Effector memory CD8-positive, alpha-beta T cell (primary cell): ENCODE data around the gene CPEB4.
A peak's percentile ranks its signal among the peaks of the same experiment; 100 is the strongest.

ENCODE experiments used
- ATAC-seq: fragments of 150-1000 bp; cut with Tn5 transposase; replicated peaks from 2 replicates; pipeline ENCODE4 v1.10.0; 2021; ENCODE audit warnings: mild to moderate bottlenecking, moderate library complexity
- DNase-seq, 3 experiments: peaks; one replicate each; pipeline ENCODE4 v3.0.0; 2021
- H3K27ac Mint-ChIP-seq, 2 donors: one replicate each; pipeline ENCODE4 v1.8.0; 2022; ENCODE audit warnings: mild to moderate bottlenecking in 2 of 2, mixed read lengths in 2 of 2, moderate library complexity in 2 of 2
- H3K27me3 Mint-ChIP-seq, 2 donors: one replicate each; pipeline ENCODE4 v1.8.0; 2022; ENCODE audit warnings: mixed read lengths in 2 of 2
- H3K36me3 Mint-ChIP-seq: one replicate; pipeline ENCODE4 v1.8.0; 2022; ENCODE audit warnings: mild to moderate bottlenecking, moderate library complexity, mixed read lengths; ENCODE audit not compliant: insufficient read depth
- H3K4me1 Mint-ChIP-seq, 2 donors: one replicate each; pipeline ENCODE4 v1.8.0; 2022; ENCODE audit warnings: low read depth in 2 of 2, mixed read lengths in 2 of 2
- H3K4me3 Mint-ChIP-seq, 2 donors: one replicate each; pipeline ENCODE4 v1.8.0; 2022; ENCODE audit warnings: mild to moderate bottlenecking in 2 of 2, mixed read lengths in 2 of 2, moderate library complexity in 2 of 2
- H3K9me3 Mint-ChIP-seq, 2 donors: one replicate each; pipeline ENCODE4 v1.8.0; 2022; ENCODE audit warnings: mixed read lengths in 2 of 2
- total RNA-seq, 9 experiments: gene quantifications; one replicate each; lab custom pipeline; 2026; lab: John Stamatoyannopoulos, UW

The CPEB4 gene
- total RNA-seq, result 30.8 to 55.3 (median 44.3) reads per million in 9 experiments

- H3K4me3 Mint-ChIP-seq, result peak within 1 kb of the TSS; percentile 85 to 99
- peak within 1 kb of the TSS; percentile 93 to 94 for H3K27ac Mint-ChIP-seq
- DNase-seq (peak; percentile 94 to 95 (median 95)), ATAC-seq (peak; percentile 91)
- peaks cover 55 to 64% of the 10 kb centered on the region in 2 donors for H3K4me1 Mint-ChIP-seq
- H3K27me3 Mint-ChIP-seq, result no peaks in the 10 kb centered on the region
- H3K36me3 Mint-ChIP-seq, result peaks cover 17% of the 10 kb centered on the region
- H3K9me3 Mint-ChIP-seq, result no peaks in the 10 kb centered on the region
Measured at GRCh38 chr5:173887610-173888472, at the start of gene CPEB4. TSS of gene CPEB4 (plus strand) at chr5:173888349. CDS start at chr5:173889734, 1,385 bp downstream.

GRCh38 chr5:173839117-173839713 is 48.9 kb upstream of the CPEB4 start:
- no peak for DNase-seq
- no peak for ATAC-seq
- Mint-ChIP-seq H3K9me3 (no peaks in the 10 kb centered on the region), H3K36me3 (peaks cover 2% of the 10 kb centered on the region), H3K4me1 (no peaks in the 10 kb centered on the region), H3K27ac (no peak overlapping the region), H3K4me3 (no peak overlapping the region), H3K27me3 (peaks cover 0 to 8% of the 10 kb centered on the region in 2 donors)

GRCh38 chr5:173840111-173840983 is 47.8 kb upstream of the CPEB4 start:
- H3K4me3 Mint-ChIP-seq, result no peak overlapping the region
- H3K27ac Mint-ChIP-seq, result no peak overlapping the region
- DNase-seq, result no peak
- H3K4me1 Mint-ChIP-seq, result no peaks in the 10 kb centered on the region
- no peak for ATAC-seq
- H3K36me3 Mint-ChIP-seq, result peaks cover 2% of the 10 kb centered on the region
- H3K27me3 Mint-ChIP-seq, result peaks cover 0 to 8% of the 10 kb centered on the region in 2 donors
- H3K9me3 Mint-ChIP-seq, result no peaks in the 10 kb centered on the region

GRCh38 chr5:173841710-173842109 is 46.4 kb upstream of the CPEB4 start:
- ATAC-seq (no peak), DNase-seq (no peak)
- Mint-ChIP-seq H3K9me3 (no peaks in the 10 kb centered on the region), H3K4me3 (no peak overlapping the region), H3K36me3 (peaks cover 2% of the 10 kb centered on the region), H3K27ac (no peak overlapping the region), H3K27me3 (peaks cover 0 to 8% of the 10 kb centered on the region in 2 donors), H3K4me1 (no peaks in the 10 kb centered on the region)

- peaks cover 2% of the 10 kb centered on the region for H3K36me3 Mint-ChIP-seq
- no peak overlapping the region for H3K27ac Mint-ChIP-seq
- DNase-seq, result no peak
- H3K4me1 Mint-ChIP-seq, result no peaks in the 10 kb centered on the region
- H3K27me3 Mint-ChIP-seq, result no peaks in the 10 kb centered on the region
- peaks cover 0 to 5% of the 10 kb centered on the region in 2 donors for H3K9me3 Mint-ChIP-seq
- no peak for ATAC-seq
- no peak overlapping the region for H3K4me3 Mint-ChIP-seq
Measured at GRCh38 chr5:173843794-173844193, 44.4 kb upstream of the CPEB4 start.

- no peak overlapping the region for H3K27ac Mint-ChIP-seq
- no peak overlapping the region for H3K4me3 Mint-ChIP-seq
- no peaks in the 10 kb centered on the region for H3K4me1 Mint-ChIP-seq
- H3K36me3 Mint-ChIP-seq, result peaks cover 2% of the 10 kb centered on the region
- no peak for ATAC-seq
- peaks cover 2 to 7% of the 10 kb centered on the region in 2 donors for H3K9me3 Mint-ChIP-seq
- DNase-seq, result no peak
- peaks cover 0 to 5% of the 10 kb centered on the region in 2 donors for H3K27me3 Mint-ChIP-seq
Measured at GRCh38 chr5:173845321-173845720, 42.8 kb upstream of the CPEB4 start.

GRCh38 chr5:173846929-173847501 is 41.1 kb upstream of the CPEB4 start:
- DNase-seq, result no peak
- peaks cover 2 to 7% of the 10 kb centered on the region in 2 donors for H3K9me3 Mint-ChIP-seq
- no peaks in the 10 kb centered on the region for H3K4me1 Mint-ChIP-seq
- ATAC-seq, result no peak
- no peak overlapping the region for H3K27ac Mint-ChIP-seq
- peaks cover 16 to 19% of the 10 kb centered on the region in 2 donors for H3K27me3 Mint-ChIP-seq
- H3K36me3 Mint-ChIP-seq, result peaks cover 2% of the 10 kb centered on the region
- H3K4me3 Mint-ChIP-seq, result no peak overlapping the region

- H3K4me1 Mint-ChIP-seq, result peaks cover 0 to 4% of the 10 kb centered on the region in 2 donors
- DNase-seq (no peak), ATAC-seq (no peak)
- H3K27me3 Mint-ChIP-seq, result peaks cover 26 to 27% of the 10 kb centered on the region in 2 donors
- H3K27ac Mint-ChIP-seq, result no peak overlapping the region
- H3K9me3 Mint-ChIP-seq, result peaks cover 2 to 7% of the 10 kb centered on the region in 2 donors
- no peak overlapping the region for H3K4me3 Mint-ChIP-seq
- no peaks in the 10 kb centered on the region for H3K36me3 Mint-ChIP-seq
Measured at GRCh38 chr5:173848986-173849596, 39.1 kb upstream of the CPEB4 start.

GRCh38 chr5:173849908-173850307 is 38.2 kb upstream of the CPEB4 start:
- H3K27me3 Mint-ChIP-seq, result peaks cover 26 to 27% of the 10 kb centered on the region in 2 donors
- DNase-seq, result no peak
- H3K4me1 Mint-ChIP-seq, result peaks cover 0 to 4% of the 10 kb centered on the region in 2 donors
- peaks cover 2 to 7% of the 10 kb centered on the region in 2 donors for H3K9me3 Mint-ChIP-seq
- no peak overlapping the region for H3K4me3 Mint-ChIP-seq
- no peaks in the 10 kb centered on the region for H3K36me3 Mint-ChIP-seq
- H3K27ac Mint-ChIP-seq, result no peak overlapping the region
- ATAC-seq, result no peak

GRCh38 chr5:173850659-173851058 is 37.5 kb upstream of the CPEB4 start:
- peaks cover 26 to 27% of the 10 kb centered on the region in 2 donors for H3K27me3 Mint-ChIP-seq
- H3K4me3 Mint-ChIP-seq, result no peak overlapping the region
- no peak for ATAC-seq
- H3K36me3 Mint-ChIP-seq, result no peaks in the 10 kb centered on the region
- no peak overlapping the region for H3K27ac Mint-ChIP-seq
- no peak for DNase-seq
- H3K9me3 Mint-ChIP-seq, result peaks cover 2 to 7% of the 10 kb centered on the region in 2 donors
- H3K4me1 Mint-ChIP-seq, result peaks cover 0 to 7% of the 10 kb centered on the region in 2 donors

GRCh38 chr5:173851595-173852243 is 36.4 kb upstream of the CPEB4 start:
- Mint-ChIP-seq H3K4me1 (peaks cover 0 to 7% of the 10 kb centered on the region in 2 donors), H3K4me3 (no peak overlapping the region), H3K27me3 (peaks cover 26 to 27% of the 10 kb centered on the region in 2 donors), H3K9me3 (peaks cover 2 to 7% of the 10 kb centered on the region in 2 donors), H3K36me3 (no peaks in the 10 kb centered on the region), H3K27ac (no peak overlapping the region)
- ATAC-seq (no peak), DNase-seq (no peak)

GRCh38 chr5:173852790-173853359 is 35.3 kb upstream of the CPEB4 start:
- ATAC-seq, result no peak
- H3K27me3 Mint-ChIP-seq, result peaks cover 26 to 27% of the 10 kb centered on the region in 2 donors

More at GRCh38 chr5:173852790-173853359, 35.3 kb upstream of the CPEB4 start:
- Mint-ChIP-seq H3K4me3 (no peak overlapping the region), H3K4me1 (peaks cover 0 to 7% of the 10 kb centered on the region in 2 donors), H3K9me3 (peaks cover 2 to 7% of the 10 kb centered on the region in 2 donors), H3K36me3 (no peaks in the 10 kb centered on the region), H3K27ac (no peak overlapping the region)
- no peak for DNase-seq
